Subcutaneous adipose tissue (tissue), 4 donors: ENCODE measurements around the gene KCNH8. TPM values are rescaled to one million over a fixed set of nuclear protein-coding genes. Genes with fewer than 3 reads are reported as not detected.

Experiments used
- total RNA-seq, 4 donors: library from RNA; depleted of rRNA; stranded (reverse); fragments of >200 nt; gene quantifications; one replicate each; pipeline ENCODE4 v1.1.0, GENCODE V29; 2016
- TF ChIP-seq, protein P1 (sequence below): fragments of 450-650 bp; IDR thresholded peaks from one replicate; pipeline ENCODE4 v1.5.1; 2016; ENCODE audit warnings: low read depth, mild to moderate bottlenecking, control low read depth, antibody characterized with exemption, moderate library complexity

The KCNH8 gene
- total RNA-seq, 4 donors from 2014 or later, result not detected

DNA sequence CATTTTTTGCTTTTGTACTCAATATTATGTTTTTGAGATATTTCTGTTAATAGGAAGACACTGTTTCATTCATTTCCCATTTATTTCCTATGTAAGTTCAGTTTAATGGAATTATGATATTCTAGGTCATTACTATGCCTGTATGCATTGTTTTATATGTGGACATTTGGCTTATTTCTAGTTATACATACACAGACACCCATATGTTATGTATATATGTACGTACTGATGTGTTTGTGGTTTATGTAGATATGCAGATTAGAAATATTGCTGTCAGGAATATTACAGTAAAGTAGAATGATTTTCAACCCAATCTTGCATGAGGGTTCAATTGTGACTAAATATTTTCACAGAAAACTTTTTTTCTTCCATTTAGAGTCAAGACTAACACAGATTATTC, 190.5 kb downstream of the KCNH8 start:
- TF ChIP-seq, protein P1, sequence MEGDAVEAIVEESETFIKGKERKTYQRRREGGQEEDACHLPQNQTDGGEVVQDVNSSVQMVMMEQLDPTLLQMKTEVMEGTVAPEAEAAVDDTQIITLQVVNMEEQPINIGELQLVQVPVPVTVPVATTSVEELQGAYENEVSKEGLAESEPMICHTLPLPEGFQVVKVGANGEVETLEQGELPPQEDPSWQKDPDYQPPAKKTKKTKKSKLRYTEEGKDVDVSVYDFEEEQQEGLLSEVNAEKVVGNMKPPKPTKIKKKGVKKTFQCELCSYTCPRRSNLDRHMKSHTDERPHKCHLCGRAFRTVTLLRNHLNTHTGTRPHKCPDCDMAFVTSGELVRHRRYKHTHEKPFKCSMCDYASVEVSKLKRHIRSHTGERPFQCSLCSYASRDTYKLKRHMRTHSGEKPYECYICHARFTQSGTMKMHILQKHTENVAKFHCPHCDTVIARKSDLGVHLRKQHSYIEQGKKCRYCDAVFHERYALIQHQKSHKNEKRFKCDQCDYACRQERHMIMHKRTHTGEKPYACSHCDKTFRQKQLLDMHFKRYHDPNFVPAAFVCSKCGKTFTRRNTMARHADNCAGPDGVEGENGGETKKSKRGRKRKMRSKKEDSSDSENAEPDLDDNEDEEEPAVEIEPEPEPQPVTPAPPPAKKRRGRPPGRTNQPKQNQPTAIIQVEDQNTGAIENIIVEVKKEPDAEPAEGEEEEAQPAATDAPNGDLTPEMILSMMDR, result no peak

DNA sequence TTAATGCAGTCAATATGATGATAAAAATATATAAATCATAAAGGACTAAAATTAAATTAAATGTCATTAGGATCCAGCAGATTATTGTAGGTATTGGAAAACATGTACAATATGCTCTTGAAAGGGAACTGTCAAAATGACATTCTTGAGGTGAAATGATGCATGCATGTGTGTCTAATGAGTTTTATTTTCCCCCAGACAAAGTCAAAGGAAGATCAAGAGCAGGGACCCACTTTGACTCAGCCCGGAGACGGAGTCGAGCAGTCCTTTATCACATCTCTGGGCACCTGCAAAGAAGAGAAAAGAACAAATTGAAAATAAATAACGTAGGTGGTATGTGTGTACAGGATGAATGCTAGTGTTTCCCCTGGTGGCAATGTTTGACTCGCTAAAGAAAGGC, 194.1 kb downstream of the KCNH8 start:
- TF ChIP-seq, protein P1, result no peak

DNA sequence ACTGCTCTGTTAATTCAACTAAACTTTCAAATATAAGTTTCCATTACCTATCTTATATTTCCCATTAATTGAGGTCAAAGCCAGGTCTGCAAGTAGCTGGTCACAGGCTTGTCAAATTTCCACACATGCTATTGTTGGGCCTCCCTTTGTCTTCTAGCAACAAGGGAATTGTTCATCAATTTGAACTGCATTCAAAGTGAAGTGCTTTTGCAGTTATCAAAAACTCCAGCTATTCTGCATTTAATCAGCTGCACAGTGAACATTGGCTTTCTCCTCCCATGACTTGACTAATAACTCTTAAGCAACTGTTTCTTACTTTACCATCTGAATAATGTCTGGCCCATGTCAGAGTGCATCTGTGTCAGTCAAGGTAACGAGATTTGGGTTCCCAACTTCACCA, 198.4 kb downstream of the KCNH8 start:
- TF ChIP-seq, protein P1, result no peak

DNA sequence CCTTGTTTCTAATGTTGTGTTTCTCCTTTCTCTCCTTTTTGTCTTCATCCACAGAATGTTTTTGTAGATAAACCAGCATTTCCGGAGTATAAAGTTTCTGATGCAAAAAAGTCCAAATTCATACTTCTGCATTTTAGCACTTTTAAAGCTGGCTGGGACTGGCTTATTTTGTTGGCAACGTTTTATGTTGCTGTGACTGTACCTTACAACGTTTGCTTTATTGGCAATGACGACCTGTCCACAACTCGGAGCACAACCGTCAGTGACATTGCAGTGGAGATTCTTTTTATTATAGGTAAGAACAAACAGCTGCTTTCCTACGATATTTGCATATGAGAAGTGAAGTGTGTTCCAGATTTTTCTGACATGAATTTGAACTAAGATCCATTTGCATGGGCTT, 199.4 kb downstream of the KCNH8 start:
- TF ChIP-seq, protein P1, result no peak

DNA sequence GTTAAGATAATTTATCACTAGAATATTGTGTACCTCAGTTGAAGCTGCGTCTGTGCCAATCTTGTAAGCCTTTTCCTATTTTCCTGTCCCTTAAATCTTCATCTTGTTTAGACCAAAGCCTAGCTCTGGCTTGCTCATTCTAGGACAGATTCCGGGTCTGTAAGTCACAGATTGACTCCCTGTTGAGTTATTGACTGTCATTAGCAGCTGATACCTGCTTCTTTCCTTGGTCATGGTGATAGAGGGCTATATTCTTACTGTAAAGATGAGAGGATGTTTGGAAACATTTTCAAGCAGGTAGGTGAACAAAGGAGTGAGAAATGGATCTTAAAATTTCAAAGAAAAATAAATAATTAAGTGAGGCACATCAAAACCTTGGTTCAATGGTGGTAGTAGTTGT, 200.2 kb downstream of the KCNH8 start:
- TF ChIP-seq, protein P1, result no peak

DNA sequence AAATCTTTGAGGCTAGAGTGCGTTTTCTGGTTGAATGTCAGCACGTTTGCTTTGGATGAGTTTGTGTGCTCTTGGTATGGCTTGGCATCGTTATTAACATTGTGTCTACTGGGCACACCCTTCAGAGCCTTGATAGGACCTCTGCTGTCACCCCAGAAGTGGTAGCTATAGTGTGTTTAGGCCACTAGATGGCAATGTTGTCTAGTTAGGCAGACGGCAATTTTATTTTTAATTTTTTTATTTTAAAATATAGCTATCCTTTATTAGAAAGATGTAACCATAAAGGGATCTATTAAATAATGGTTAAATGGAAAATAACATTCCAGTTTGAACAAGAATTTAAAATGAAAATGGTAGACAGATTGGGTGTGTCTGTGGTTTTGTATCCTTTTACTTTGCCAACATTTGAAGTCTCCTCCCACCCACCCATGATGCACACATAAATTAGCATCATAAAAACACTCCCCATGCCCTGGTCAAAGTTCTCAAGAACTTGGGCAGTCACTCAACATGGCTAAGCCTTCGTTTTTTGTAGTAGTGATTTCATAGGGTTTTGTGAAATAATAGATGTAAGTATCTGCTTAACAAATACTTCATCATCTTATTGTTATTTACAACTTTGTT, 200.7 kb downstream of the KCNH8 start:
- TF ChIP-seq, protein P1, result no peak

DNA sequence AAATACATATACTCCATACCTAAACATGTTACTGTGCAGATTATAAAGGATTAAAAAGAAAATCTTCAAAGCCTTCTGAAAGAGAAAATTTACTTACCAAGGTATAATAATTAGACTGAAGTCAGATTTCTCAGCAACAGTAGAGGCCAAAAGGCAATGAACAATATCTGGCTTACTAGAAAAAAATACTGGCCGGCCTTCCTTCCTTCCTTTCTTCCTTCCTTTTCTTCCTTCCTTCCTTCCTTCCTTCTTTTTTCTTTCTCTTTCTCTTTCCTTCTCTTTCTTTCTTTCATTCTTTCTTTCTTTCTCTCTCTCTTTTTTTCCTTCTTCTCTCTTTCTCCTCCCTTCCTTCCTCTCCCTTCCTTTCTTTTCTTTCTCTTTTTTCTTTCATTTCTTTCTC, 209.6 kb downstream of the KCNH8 start:
- TF ChIP-seq, protein P1, result no peak
